K562 (cell line): ENCODE results near the gene SLC7A4. TPM values are rescaled to one million over a fixed set of nuclear protein-coding genes. Genes with fewer than 3 reads are reported as not detected.

Experiments used
- ELF2 ChIP-seq: fragments of 250-450 bp; sonication (Bioruptor Pico); IDR thresholded peaks from 2 replicates; pipeline ENCODE4 v1.5.0; 2021; ENCODE audit warnings: mild to moderate bottlenecking
- FOXA3 ChIP-seq, 2 experiments: fragments of 450-650 bp in 1 of 2; sonication (generic) in 1 of 2; formaldehyde crosslinking; IDR thresholded peaks in 1 of 2; conservative IDR thresholded peaks in 1 of 2; 2 replicates each; pipeline versions ENCODE4 v1.4.0 to v1.8.0; 2020 to 2022; ENCODE audit warnings: mild to moderate bottlenecking in 2 of 2, missing genetic modification reagents in 1 of 2
- ID3 ChIP-seq, 2 experiments: fragments of 250-450 bp in 1 of 2; fragments of 450-650 bp in 1 of 2; sonication (Bioruptor Pico) in 1 of 2; IDR thresholded peaks; 2 replicates each; pipeline versions ENCODE4 v1.6.1 to v1.8.0; 2016 to 2021; ENCODE audit warnings: mild to moderate bottlenecking in 2 of 2, moderate library complexity in 2 of 2, missing compliant biosample characterization in 1 of 2, missing genetic modification characterization in 1 of 2
- PHB ChIP-seq: fragments of 250-450 bp; sonication (Bioruptor Pico); IDR thresholded peaks from 2 replicates; pipeline ENCODE4 v1.5.0; 2021
- RBM25 ChIP-seq: fragments of 200-400 bp; formaldehyde crosslinking; IDR thresholded peaks from 2 replicates; pipeline ENCODE4 v1.6.1; 2018; ENCODE audit warnings: low read length, low read depth, moderate library complexity; ENCODE audit not compliant: severe bottlenecking
- REST ChIP-seq, 2 experiments: fragments of 450-650 bp; formaldehyde crosslinking in 1 of 2; IDR thresholded peaks; 2 replicates each; pipeline versions ENCODE4 v1.4.0 to v1.6.1; 2014 to 2020; ENCODE audit warnings: mild to moderate bottlenecking in 2 of 2, borderline replicate concordance in 1 of 2, low read depth in 1 of 2
- SAFB ChIP-seq: fragments of 200-400 bp; formaldehyde crosslinking; IDR thresholded peaks from 2 replicates; pipeline ENCODE4 v1.6.1; 2017; ENCODE audit warnings: low read depth, low read length, borderline replicate concordance
- TCF7L2 ChIP-seq: fragments of 150-350 bp; IDR thresholded peaks from 2 replicates; pipeline ENCODE4 v1.6.1; 2016; ENCODE audit warnings: low read depth, mild to moderate bottlenecking, low read length, moderate library complexity
- ZFP91 ChIP-seq: sonication (generic); formaldehyde crosslinking; IDR thresholded peaks from 2 replicates; pipeline ENCODE4 v1.8.0; 2022; ENCODE audit warnings: mild to moderate bottlenecking, missing genetic modification reagents
- ZNF79 ChIP-seq: fragments of 250-450 bp; sonication (Bioruptor Pico); IDR thresholded peaks from 2 replicates; pipeline ENCODE4 v1.4.0; 2020; ENCODE audit warnings: low read depth, mild to moderate bottlenecking, moderate library complexity
- polyA plus RNA-seq, 8 experiments: library from polyadenylated mRNA; depleted of rRNA in 4 of 8; stranded (reverse) in 5 of 8; unstranded in 3 of 8; fragments of >200 nt; fragmentation: Nextera tagmentation in 2 of 8; fragmentation: Illumina TruSeq in 1 of 8; extraction: Ambion mirVana in 2 of 8; extraction: Trizol in 1 of 8; gene quantifications; 2 replicates each; pipeline versions ENCODE4 v1.2.1 to v1.2.3, GENCODE V29; 2011 to 2014; ENCODE audit warnings: inconsistent platforms in 1 of 8, missing spikeins in 1 of 8
- total RNA-seq, 7 experiments: library from RNA; depleted of rRNA in 6 of 7; stranded (reverse); fragments of >200 nt in 6 of 7; fragmentation: Illumina TruSeq in 2 of 7; extraction: Trizol in 2 of 7; gene quantifications; 2 replicates each; pipeline versions ENCODE4 v1.2.1 to v1.2.3, GENCODE V29; 2011 to 2021; ENCODE audit warnings: low replicate concordance in 1 of 7
- TF ChIP-seq, protein P1 (sequence below): fragments of 200-400 bp; formaldehyde crosslinking; IDR thresholded peaks from 2 replicates; pipeline ENCODE4 v1.6.1; 2017; ENCODE audit warnings: mild to moderate bottlenecking, low read depth, low read length, moderate library complexity

SLC7A4 gene
- total and polyA plus RNA-seq, 9 of the 15 experiments (the other 6 are each of a cell fraction or from before 2014, with no cell fraction given) = not detected

GRCh38 chr22:20990184-20991180 lies 41.9 kb downstream of the SLC7A4 start (continued):
- TF ChIP-seq TCF7L2 (peak; percentile 25; the same call in 1 of the 2 replicates), ZNF79 (CRISPR knock-in tag) (no peak), ZFP91 (CRISPR knock-in tag) (no peak), FOXA3 (CRISPR knock-in tag; conservative IDR thresholded peaks at IDR 0.05 in 1 of 2, IDR thresholded peaks at IDR 0.05 in 1 of 2) (no peak), RBM25 (no peak), PHB (peak; percentile 75; the same call in 1 of the 2 replicates), ELF2 (CRISPR knock-in tag) (0 out of 2 replicates have a peak, but pooled peaks have one; percentile 42), REST (IDR thresholded peaks at IDR 0.05; ENCODE audit: borderline replicate concordance) (no peak), REST (CRISPR knock-in tag; IDR thresholded peaks at IDR 0.05; ENCODE audit: low read depth) (0 out of 2 replicates have a peak, but pooled peaks have one; percentile 47), SAFB (no peak), ID3 (CRISPR knock-in tag; IDR thresholded peaks at IDR 0.05) (no peak), ID3 (tag; IDR thresholded peaks at IDR 0.05) (peak; percentile 59; the same call in 1 of the 2 replicates)
- TF ChIP-seq, protein P1, sequence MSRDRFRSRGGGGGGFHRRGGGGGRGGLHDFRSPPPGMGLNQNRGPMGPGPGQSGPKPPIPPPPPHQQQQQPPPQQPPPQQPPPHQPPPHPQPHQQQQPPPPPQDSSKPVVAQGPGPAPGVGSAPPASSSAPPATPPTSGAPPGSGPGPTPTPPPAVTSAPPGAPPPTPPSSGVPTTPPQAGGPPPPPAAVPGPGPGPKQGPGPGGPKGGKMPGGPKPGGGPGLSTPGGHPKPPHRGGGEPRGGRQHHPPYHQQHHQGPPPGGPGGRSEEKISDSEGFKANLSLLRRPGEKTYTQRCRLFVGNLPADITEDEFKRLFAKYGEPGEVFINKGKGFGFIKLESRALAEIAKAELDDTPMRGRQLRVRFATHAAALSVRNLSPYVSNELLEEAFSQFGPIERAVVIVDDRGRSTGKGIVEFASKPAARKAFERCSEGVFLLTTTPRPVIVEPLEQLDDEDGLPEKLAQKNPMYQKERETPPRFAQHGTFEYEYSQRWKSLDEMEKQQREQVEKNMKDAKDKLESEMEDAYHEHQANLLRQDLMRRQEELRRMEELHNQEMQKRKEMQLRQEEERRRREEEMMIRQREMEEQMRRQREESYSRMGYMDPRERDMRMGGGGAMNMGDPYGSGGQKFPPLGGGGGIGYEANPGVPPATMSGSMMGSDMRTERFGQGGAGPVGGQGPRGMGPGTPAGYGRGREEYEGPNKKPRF = no peak
